IgD-negative memory B cell (primary cell): ENCODE results near the gene FUT4. TPM values are rescaled to one million over a fixed set of nuclear protein-coding genes. Genes with fewer than 3 reads are reported as not detected.
"Not testable (repeated sequence)": the region's sequence is repeated elsewhere in the genome, so short reads cannot be mapped to it uniquely, and the experiment has no call there.

Source experiments
- H3K27ac Mint-ChIP-seq, 3 donors: one replicate each; pipeline ENCODE4 v1.8.0; 2020 to 2022; ENCODE audit warnings: mild to moderate bottlenecking in 3 of 3, mixed read lengths in 3 of 3, moderate library complexity in 1 of 3
- H3K27me3 Mint-ChIP-seq: one replicate; pipeline ENCODE4 v1.8.0; 2021; ENCODE audit warnings: mixed read lengths
- H3K36me3 Mint-ChIP-seq: one replicate; pipeline ENCODE4 v1.8.0; 2020; ENCODE audit warnings: mild to moderate bottlenecking, mixed read lengths
- H3K4me1 Mint-ChIP-seq, 3 donors: one replicate each; pipeline ENCODE4 v1.8.0; 2020 to 2022; ENCODE audit warnings: mixed read lengths in 3 of 3, mild to moderate bottlenecking in 1 of 3
- H3K4me3 Mint-ChIP-seq, 4 donors: one replicate each; pipeline ENCODE4 v1.8.0; 2020 to 2022; ENCODE audit warnings: mild to moderate bottlenecking in 4 of 4, mixed read lengths in 4 of 4, moderate library complexity in 3 of 4
- H3K9me3 Mint-ChIP-seq, 3 donors: one replicate each; pipeline ENCODE4 v1.8.0; 2020 to 2021; ENCODE audit warnings: mixed read lengths in 3 of 3, mild to moderate bottlenecking in 1 of 3
- polyA plus RNA-seq: library from polyadenylated mRNA; unstranded; fragments of 300-500 nt; fragmentation: Illumina TruSeq; gene quantifications from one replicate; pipeline ENCODE4 v1.2.3, GENCODE V29; 2021

The FUT4 gene
- polyA plus RNA-seq, 1 donor from 2014 or later = 0.61 TPM

- H3K4me3 Mint-ChIP-seq = no peak overlapping the region
- H3K9me3 Mint-ChIP-seq = peaks cover 0 to 3% (median 2%) of the 10 kb centered on the region in 3 donors
- H3K36me3 Mint-ChIP-seq = no peaks in the 10 kb centered on the region
- H3K27ac Mint-ChIP-seq = no peak overlapping the region
- no peaks in the 10 kb centered on the region for H3K4me1 Mint-ChIP-seq
- no peaks in the 10 kb centered on the region for H3K27me3 Mint-ChIP-seq
These were observed 25.0 kb downstream of the FUT4 start for GRCh38 chr11:94568717-94569116.

- not testable (repeated sequence) for H3K36me3 Mint-ChIP-seq, H3K9me3 Mint-ChIP-seq, H3K4me3 Mint-ChIP-seq, H3K4me1 Mint-ChIP-seq, H3K27ac Mint-ChIP-seq, H3K27me3 Mint-ChIP-seq
These were observed 29.3 kb downstream of the FUT4 start for GRCh38 chr11:94572975-94573374.

GRCh38 chr11:94574193-94574961, 30.7 kb downstream of the FUT4 start:
- Mint-ChIP-seq H3K27ac (no peak overlapping the region), H3K36me3 (no peaks in the 10 kb centered on the region), H3K27me3 (no peaks in the 10 kb centered on the region), H3K9me3 (peaks cover 0 to 3% (median 0%) of the 10 kb centered on the region in 3 donors), H3K4me1 (no peaks in the 10 kb centered on the region), H3K4me3 (no peak overlapping the region)

- Mint-ChIP-seq H3K9me3 (peaks cover 0 to 3% (median 0%) of the 10 kb centered on the region in 3 donors), H3K27ac (no peak overlapping the region), H3K36me3 (no peaks in the 10 kb centered on the region), H3K27me3 (no peaks in the 10 kb centered on the region), H3K4me3 (no peak overlapping the region), H3K4me1 (no peaks in the 10 kb centered on the region)
These were observed 32.6 kb downstream of the FUT4 start for GRCh38 chr11:94576306-94576705.

GRCh38 chr11:94577841-94578240, 34.1 kb downstream of the FUT4 start:
- H3K27ac Mint-ChIP-seq = no peak overlapping the region
- no peak overlapping the region for H3K4me3 Mint-ChIP-seq
- no peaks in the 10 kb centered on the region for H3K36me3 Mint-ChIP-seq
- H3K9me3 Mint-ChIP-seq = no peaks in the 10 kb centered on the region
- H3K27me3 Mint-ChIP-seq = no peaks in the 10 kb centered on the region
- H3K4me1 Mint-ChIP-seq = peaks cover 0 to 3% (median 0%) of the 10 kb centered on the region in 3 donors

GRCh38 chr11:94581926-94582325, 38.2 kb downstream of the FUT4 start:
- Mint-ChIP-seq H3K27me3 (no peaks in the 10 kb centered on the region), H3K4me3 (no peak overlapping the region), H3K36me3 (no peaks in the 10 kb centered on the region), H3K4me1 (peaks cover 0 to 3% (median 0%) of the 10 kb centered on the region in 3 donors), H3K9me3 (no peaks in the 10 kb centered on the region), H3K27ac (no peak overlapping the region)

GRCh38 chr11:94583213-94583865, 39.6 kb downstream of the FUT4 start:
- Mint-ChIP-seq H3K27me3 (no peaks in the 10 kb centered on the region), H3K36me3 (no peaks in the 10 kb centered on the region), H3K9me3 (no peaks in the 10 kb centered on the region), H3K4me3 (no peak overlapping the region), H3K4me1 (peaks cover 0 to 3% (median 0%) of the 10 kb centered on the region in 3 donors), H3K27ac (no peak overlapping the region)

GRCh38 chr11:94583866-94584500, 40.3 kb downstream of the FUT4 start:
- H3K4me3 Mint-ChIP-seq = no peak overlapping the region
- H3K27ac Mint-ChIP-seq = no peak overlapping the region
- no peaks in the 10 kb centered on the region for H3K27me3 Mint-ChIP-seq
- H3K36me3 Mint-ChIP-seq = no peaks in the 10 kb centered on the region
- peaks cover 0 to 3% (median 0%) of the 10 kb centered on the region in 3 donors for H3K4me1 Mint-ChIP-seq
- H3K9me3 Mint-ChIP-seq = no peaks in the 10 kb centered on the region

GRCh38 chr11:94584978-94585377, 41.3 kb downstream of the FUT4 start:
- Mint-ChIP-seq H3K4me1 (peaks cover 0 to 3% (median 0%) of the 10 kb centered on the region in 3 donors), H3K9me3 (no peaks in the 10 kb centered on the region), H3K27ac (no peak overlapping the region), H3K36me3 (no peaks in the 10 kb centered on the region), H3K4me3 (no peak overlapping the region), H3K27me3 (no peaks in the 10 kb centered on the region)

GRCh38 chr11:94585399-94585798, 41.7 kb downstream of the FUT4 start:
- Mint-ChIP-seq H3K27ac (no peak overlapping the region), H3K4me1 (peaks cover 0 to 3% (median 0%) of the 10 kb centered on the region in 3 donors), H3K27me3 (no peaks in the 10 kb centered on the region), H3K4me3 (no peak overlapping the region), H3K9me3 (no peaks in the 10 kb centered on the region), H3K36me3 (no peaks in the 10 kb centered on the region)

- H3K4me3 Mint-ChIP-seq = no peak overlapping the region
- H3K36me3 Mint-ChIP-seq = no peaks in the 10 kb centered on the region
- H3K9me3 Mint-ChIP-seq = no peaks in the 10 kb centered on the region
- no peak overlapping the region for H3K27ac Mint-ChIP-seq
- H3K27me3 Mint-ChIP-seq = no peaks in the 10 kb centered on the region
- H3K4me1 Mint-ChIP-seq = peaks cover 0 to 3% (median 0%) of the 10 kb centered on the region in 3 donors
These were observed 42.8 kb downstream of the FUT4 start for GRCh38 chr11:94586546-94586945.

- Mint-ChIP-seq H3K9me3 (no peaks in the 10 kb centered on the region), H3K27me3 (no peaks in the 10 kb centered on the region), H3K4me3 (no peak overlapping the region), H3K27ac (no peak overlapping the region), H3K4me1 (no peaks in the 10 kb centered on the region), H3K36me3 (no peaks in the 10 kb centered on the region)
These were observed 43.3 kb downstream of the FUT4 start for GRCh38 chr11:94586978-94587377.

GRCh38 chr11:94588366-94588942, 44.7 kb downstream of the FUT4 start:
- no peaks in the 10 kb centered on the region for H3K27me3 Mint-ChIP-seq
- no peaks in the 10 kb centered on the region for H3K36me3 Mint-ChIP-seq
- no peak overlapping the region for H3K4me3 Mint-ChIP-seq
- no peaks in the 10 kb centered on the region for H3K4me1 Mint-ChIP-seq
- H3K27ac Mint-ChIP-seq = no peak overlapping the region
- no peaks in the 10 kb centered on the region for H3K9me3 Mint-ChIP-seq

GRCh38 chr11:94590352-94591041, 46.8 kb downstream of the FUT4 start:
- Mint-ChIP-seq H3K36me3 (no peaks in the 10 kb centered on the region), H3K4me3 (no peak overlapping the region), H3K27ac (no peak overlapping the region), H3K4me1 (peaks cover 0 to 4% (median 0%) of the 10 kb centered on the region in 3 donors), H3K9me3 (no peaks in the 10 kb centered on the region), H3K27me3 (no peaks in the 10 kb centered on the region)

- no peak overlapping the region for H3K4me3 Mint-ChIP-seq
- H3K4me1 Mint-ChIP-seq = peaks cover 0 to 4% (median 0%) of the 10 kb centered on the region in 3 donors
- H3K27ac Mint-ChIP-seq = no peak overlapping the region
- no peaks in the 10 kb centered on the region for H3K27me3 Mint-ChIP-seq
- H3K36me3 Mint-ChIP-seq = no peaks in the 10 kb centered on the region
- H3K9me3 Mint-ChIP-seq = no peaks in the 10 kb centered on the region
These were observed 49.3 kb downstream of the FUT4 start for GRCh38 chr11:94593030-94593429.
